Measurements from ENCODE around the gene ZNF749.

The ZNF749 gene

DNA sequence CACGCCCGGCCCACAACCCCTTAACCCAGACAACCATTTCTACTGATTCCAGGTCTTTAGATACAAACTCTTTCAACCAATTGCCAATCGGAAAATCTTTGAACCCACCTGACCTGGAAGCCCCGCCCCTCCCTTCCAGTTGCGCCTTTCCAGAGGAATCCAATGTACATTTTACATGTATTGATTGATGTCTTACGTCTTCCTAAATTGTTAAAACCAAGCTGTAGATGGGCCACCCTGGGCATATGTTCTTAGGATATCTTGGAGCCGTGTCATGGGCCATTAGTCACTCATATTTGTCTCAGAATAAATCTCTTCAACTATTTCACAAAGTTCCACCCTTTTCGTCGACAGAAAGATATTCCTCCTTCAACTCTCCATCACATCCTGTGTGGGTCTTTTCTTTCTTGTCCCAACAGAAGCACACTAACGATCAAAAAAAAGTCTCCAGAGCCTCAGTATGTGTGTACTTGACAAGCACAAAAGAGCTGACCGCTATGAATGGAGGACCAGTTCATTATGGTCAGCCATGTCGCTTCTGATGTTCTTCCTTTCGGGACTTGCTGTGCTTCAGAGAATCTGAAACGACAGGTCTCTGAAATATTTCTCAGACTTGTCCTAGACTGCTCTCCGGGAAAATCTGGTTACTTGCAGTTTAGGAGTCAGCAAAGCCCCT is 601 bp upstream of the ZNF749 start:
- H3K36me3 ChIP-seq, result peaks cover 9% of the 10 kb centered on the region
- no peaks in the 10 kb centered on the region for H3K9me3 ChIP-seq
- DNase-seq, result no peak
- no peak for TF ChIP-seq CTCF (IDR thresholded peaks at IDR 0.05; ENCODE audit: low read depth, low read length)
- peak overlapping the region; percentile 91 for H3K4me3 ChIP-seq (ENCODE audit: low read depth, low read length)
- no peaks in the 10 kb centered on the region for H3K27me3 ChIP-seq
- no peaks in the 10 kb centered on the region for H3K4me1 ChIP-seq

- no peaks in the 10 kb centered on the region for H3K9me3 ChIP-seq
- no peak for TF ChIP-seq CTCF (IDR thresholded peaks at IDR 0.05; ENCODE audit: low read depth, low read length)
Measured at GRCh38 chr19:57436417-57436816, 1.3 kb downstream of the ZNF749 start.

GRCh38 chr19:57437931-57438330 is 2.8 kb downstream of the ZNF749 start:
- Histone ChIP-seq H3K27me3 (no peaks in the 10 kb centered on the region), H3K4me1 (no peaks in the 10 kb centered on the region), H3K36me3 (peaks cover 22% of the 10 kb centered on the region), H3K9me3 (0 out of 2 replicates have a peak, but pooled peaks cover under 1% of the 10 kb centered on the region), H3K4me3 (ENCODE audit: low read depth, low read length) (no peak overlapping the region)
- no peak for TF ChIP-seq CTCF (IDR thresholded peaks at IDR 0.05; ENCODE audit: low read depth, low read length)
- no peak for DNase-seq

More at GRCh38 chr19:57436417-57436816, 1.3 kb downstream of the ZNF749 start:
- Histone ChIP-seq H3K36me3 (peaks cover 9% of the 10 kb centered on the region), H3K4me3 (ENCODE audit: low read depth, low read length) (peak overlapping the region; percentile 91), H3K4me1 (no peaks in the 10 kb centered on the region), H3K27me3 (no peaks in the 10 kb centered on the region)
- DNase-seq, result no peak

DNA sequence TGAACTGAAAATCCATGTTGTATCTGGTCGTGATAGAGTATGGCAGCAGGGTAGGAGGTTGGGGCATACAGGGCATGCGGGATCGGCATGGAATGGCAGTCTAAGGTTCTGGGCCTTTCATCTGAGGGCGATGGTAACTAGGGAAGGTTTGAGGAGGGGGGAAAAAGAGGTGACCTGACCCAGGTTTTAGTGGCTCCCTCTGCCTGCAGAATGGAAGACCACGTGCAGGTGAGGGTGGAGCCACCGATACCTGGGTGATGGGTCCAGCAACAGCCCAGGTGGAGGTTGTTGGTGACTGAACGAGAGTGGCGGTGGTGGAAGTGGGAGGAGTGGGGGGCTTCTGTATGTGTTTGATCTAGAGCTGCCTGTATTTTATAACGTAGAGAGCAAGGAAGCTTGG is 3.8 kb downstream of the ZNF749 start:
- H3K27me3 ChIP-seq, result no peaks in the 10 kb centered on the region
- peaks cover 4% of the 10 kb centered on the region for H3K9me3 ChIP-seq
- no peak for DNase-seq
- TF ChIP-seq CTCF (IDR thresholded peaks at IDR 0.05; ENCODE audit: low read depth, low read length), result no peak
- H3K36me3 ChIP-seq, result peaks cover 32% of the 10 kb centered on the region
- no peaks in the 10 kb centered on the region for H3K4me1 ChIP-seq
- no peak overlapping the region for H3K4me3 ChIP-seq (ENCODE audit: low read depth, low read length)

DNA sequence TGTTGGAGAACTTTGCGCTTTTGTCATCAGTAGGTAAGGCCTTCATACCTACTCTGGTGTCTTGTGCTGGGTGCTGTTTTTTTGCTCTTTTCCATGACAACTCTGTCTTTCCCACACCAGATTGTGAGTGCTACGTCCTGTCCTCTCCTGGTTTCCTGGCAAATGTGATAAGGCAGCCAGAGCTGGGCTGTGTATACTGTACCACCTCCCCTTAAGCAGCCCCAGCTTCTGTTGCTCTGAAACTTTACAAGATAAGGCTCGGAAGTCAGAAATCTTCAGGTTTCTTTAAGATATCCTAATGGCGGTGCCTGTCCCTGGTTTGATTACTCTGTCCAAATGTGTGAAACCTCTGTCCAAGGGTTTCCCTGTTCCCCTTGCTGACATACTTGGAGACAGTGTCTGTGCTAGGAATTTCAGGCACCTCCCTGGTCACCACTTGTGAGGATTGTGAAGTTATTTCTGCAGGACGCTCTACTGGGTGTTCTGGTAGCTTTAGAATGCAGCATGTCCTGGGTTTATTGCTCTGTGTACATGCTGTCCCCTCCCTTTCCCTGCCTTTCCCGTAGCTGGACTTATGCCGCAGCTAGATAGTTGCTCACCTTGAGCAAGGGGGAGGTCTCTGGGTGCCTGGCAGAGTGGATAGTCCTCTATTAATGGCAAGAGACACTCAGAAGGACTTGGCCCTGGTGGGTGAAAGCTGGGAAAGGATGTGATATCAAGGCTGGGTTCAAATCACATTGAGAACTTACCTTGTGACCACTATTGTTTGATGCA is 7.0 kb downstream of the ZNF749 start:
- peaks cover 59% of the 10 kb centered on the region for H3K36me3 ChIP-seq
- peaks cover 4% of the 10 kb centered on the region for H3K9me3 ChIP-seq
- no peak overlapping the region for H3K4me3 ChIP-seq (ENCODE audit: low read depth, low read length)
- no peak for DNase-seq
- no peaks in the 10 kb centered on the region for H3K4me1 ChIP-seq
- TF ChIP-seq CTCF (IDR thresholded peaks at IDR 0.05; ENCODE audit: low read depth, low read length), result no peak
- H3K27me3 ChIP-seq, result no peaks in the 10 kb centered on the region

All from BE2C (cell line).